Cardiac septum (tissue), 1 donor: Measurements from ENCODE around the gene NDUFA3. TPM values are rescaled to one million over a fixed set of nuclear protein-coding genes. Genes with fewer than 3 reads are reported as not detected.

Source experiments
- DNase-seq: peaks from one replicate; pipeline ENCODE4 v3.0.0-alpha.2; 2020; ENCODE audit warnings: low spot score
- intact Hi-C: fragments of 100-400 bp; cut with DNase I; formaldehyde crosslinking; loops from one replicate; pipeline ENCODE4 v1.14.0; 2022
- total RNA-seq: library from RNA; stranded (reverse); fragmentation: NEBNext Ultra II Directional; extraction: Animal tissue kit (Norgen Biotek cat#: 25700); gene quantifications from one replicate; pipeline ENCODE4 v1.2.1, GENCODE V29; 2021
- donor health status: DM: no; HTN: no; CAD: no.

NDUFA3 gene
- total RNA-seq, 1 donor from 2014 or later = 283 TPM

DNA sequence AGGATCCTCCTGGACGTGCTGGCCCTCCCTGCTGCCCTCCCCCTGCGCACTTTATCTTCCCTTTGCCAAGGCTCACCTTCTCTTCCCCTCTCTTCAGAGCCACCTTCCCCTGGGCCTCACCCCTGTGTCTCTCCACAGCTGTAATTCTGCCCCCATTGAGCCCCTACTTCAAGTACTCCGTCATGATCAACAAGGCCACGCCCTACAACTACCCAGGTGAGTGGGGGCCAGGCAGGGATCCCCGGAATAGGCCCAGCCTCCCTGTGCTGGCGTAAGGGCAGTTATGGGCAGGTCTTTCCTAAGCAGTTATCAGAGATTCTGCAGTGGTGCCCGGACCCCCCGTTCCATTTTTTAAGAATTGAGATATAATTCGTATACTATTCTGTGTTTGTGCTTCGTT, 3.1 kb downstream of the NDUFA3 start:
- DNase-seq = no peak
- intact Hi-C loops = no loop called here

DNA sequence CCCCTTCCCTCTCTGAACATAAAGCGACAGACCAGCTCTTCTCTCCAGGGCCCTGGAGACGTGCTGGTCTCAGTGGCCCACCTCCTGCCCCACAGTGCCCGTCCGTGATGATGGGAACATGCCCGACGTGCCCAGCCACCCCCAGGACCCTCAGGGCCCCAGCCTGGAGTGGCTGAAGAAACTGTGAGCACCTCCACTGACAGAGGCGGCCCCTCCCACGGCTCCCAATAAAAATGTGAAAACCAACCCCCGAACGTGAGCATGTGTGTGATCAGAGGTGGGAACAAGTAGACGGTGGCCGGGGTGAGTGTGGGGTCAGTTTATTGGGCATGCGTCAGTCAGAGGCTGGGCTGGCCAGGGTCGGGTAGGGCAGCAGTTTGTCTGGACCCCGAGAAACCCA, 4.1 kb downstream of the NDUFA3 start:
- DNase-seq = peak; percentile 53
- intact Hi-C loops = no loop called here

DNA sequence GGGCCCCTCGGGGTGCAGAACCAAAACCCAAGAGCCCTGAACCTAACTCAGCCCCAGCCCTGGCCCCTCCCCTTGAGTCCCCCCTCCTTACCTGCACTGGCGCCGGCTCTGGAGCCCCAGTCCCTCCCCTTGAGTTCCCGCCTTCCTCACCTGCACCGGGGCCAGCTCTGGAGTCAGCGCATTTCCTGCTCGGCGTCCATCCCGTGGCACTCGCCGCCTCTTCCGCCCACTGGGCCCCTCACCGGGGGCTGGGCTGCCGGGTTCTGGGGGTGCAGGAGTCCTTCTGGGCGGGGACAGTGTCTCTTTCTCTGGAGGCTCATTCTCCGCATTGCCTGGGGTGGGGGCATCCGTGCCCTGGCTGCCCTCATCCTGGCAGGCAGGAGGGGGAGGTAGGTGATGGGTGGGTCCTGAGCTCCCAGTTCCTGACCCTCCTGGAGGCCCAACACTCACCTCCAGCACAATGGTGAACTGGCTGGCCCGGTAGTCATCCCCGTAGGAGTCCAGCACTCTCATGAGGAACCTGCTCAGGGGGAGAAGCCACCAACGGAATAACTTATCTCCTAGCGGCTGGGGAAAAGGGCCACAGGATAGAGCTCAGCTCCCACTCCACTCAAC, 5.3 kb downstream of the NDUFA3 start:
- DNase-seq = no peak
- intact Hi-C loops = no loop called here

DNA sequence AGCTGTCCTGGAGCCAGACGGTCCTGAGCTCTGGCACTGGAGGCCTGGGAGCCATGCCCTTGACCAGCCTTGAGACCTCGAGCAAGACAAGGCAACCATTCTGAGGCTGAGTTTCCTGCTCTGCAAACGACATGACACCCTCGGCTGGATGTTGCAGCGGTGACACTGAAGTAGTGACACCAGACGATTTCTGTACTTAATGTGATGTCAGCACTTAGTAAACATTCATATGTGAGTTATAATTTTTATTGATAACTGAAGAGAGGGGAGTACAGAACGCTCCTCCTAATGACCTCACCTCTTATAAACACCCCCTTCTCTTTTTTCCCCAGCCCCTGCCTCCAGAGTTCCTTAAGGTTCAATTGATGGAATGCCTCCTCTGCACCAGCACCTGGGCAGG, 5.8 kb downstream of the NDUFA3 start:
- no peak for DNase-seq
- intact Hi-C loops = no loop called here

DNA sequence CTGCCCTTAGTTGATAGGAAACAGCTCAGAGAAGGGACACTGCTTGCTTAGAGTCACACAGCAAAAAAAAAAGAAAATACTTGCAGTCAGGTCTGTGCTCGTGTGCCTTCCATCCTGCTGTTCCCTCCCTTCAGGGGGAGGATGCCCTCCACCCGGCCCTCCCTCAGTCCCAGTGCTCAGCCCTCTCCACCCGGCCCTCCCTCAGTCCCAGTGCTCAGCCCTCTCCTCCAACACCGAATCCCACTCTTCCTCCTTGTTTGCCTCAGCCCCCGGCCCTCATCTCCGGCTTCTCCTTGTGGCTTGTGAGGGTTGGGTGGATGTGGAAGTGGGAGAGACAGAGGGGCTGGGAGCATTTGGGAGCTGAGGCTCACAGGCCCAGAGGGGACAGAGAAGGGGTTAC, 7.0 kb downstream of the NDUFA3 start:
- DNase-seq = no peak
- intact Hi-C loops = no loop called here

DNA sequence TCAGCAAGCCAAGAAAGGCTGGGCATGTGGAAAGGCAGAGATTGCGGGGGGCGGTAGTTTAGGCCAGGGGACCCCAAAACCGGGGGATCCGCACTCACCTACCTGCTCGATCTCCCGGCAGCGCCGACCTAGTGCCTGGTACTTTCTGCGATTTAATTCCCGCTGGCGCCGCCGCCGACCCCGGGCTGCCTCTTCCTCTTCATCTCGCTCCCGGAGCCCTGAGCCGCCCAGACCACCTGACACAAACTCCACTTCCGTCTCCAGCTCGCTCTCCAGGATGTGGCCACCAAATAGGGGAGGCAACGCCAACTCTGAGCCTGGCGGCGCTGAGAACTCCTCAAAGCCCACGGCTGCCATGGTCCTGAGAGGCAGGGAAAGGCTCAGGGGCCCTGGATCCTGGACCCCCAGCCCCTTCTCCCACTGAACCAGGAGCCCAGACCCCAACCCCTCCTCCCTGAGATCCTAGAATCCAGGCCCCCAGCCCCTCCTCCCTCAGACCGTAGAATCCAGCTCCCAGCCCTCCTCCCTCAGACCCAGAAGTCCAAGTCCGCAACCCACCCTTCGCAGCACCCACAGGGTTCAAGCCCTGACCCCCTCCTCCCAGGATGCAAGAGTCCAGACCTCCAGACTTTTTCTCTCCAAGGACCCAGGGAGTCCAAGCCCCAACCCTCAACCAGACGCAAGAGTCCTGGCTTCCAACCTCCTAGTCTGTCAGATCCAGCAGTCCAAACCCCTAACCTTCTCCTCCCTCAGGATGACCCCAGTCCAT, 11.9 kb downstream of the NDUFA3 start:
- DNase-seq = peak; percentile 80
- intact Hi-C loops = loop anchor here (1.0 kb wide), 2 partner anchors 12 to 23 kb away; partner anchors contain the start of genes CNOT3 and NDUFA3

DNA sequence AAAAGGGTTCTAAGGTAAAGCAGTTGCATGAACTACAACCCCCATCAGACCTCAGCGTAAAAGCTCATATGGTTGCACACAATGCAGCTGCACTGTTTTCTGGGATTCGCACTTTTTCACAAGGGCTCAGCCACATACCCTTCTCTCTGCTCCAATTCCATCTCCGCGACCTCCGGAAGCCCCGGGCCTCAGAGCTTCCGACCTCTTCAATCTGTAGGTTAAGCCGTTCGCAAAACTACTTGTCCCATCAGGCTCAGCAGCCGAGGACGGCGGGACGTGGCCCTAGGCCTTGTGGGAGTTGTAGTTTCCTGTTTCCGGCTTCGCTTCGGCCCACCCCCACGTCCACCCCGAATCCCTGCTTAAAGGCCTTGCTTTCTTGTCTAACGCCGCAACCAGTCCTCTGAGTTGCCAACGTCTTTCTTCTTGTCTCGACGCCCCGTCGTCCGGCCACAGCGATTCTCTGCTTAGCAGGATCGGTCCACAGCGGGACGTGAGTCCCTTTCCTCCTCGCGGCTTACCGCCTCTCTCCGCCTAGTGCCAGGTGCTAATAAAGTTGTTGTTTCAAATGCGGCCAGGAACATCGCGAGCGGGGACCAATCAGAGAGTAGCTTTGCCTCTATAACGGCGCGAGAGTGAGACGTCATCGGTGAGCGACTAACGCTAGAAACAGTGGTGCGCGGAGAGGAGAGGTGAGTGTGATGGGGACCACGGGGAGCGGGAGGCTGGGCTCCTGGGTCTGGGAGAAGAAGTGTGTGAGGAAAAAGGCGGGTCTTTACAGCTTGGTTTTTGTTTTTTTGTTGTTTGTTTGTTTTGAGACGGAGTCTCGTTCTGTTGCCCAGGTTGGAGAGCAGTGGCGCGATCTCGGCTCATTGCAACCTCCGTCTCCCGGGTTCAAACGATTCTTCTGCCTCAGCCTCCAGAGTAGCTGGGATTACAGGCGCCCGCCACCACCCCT, 12.7 kb downstream of the NDUFA3 start, which contains the start of the genes PRPF31 and TFPT:
Gene PRPF31 (plus strand): TSS at position 646 of the 955 bp plus-strand sequence. CDS start 2,525 bp downstream, outside the sequence.
Gene TFPT (minus strand): TSS at position 549 of the 955 bp plus-strand sequence. CDS start 388 bp downstream, at position 161.
- intact Hi-C loops = loop anchor here (1.0 kb wide), 2 partner anchors 13 to 22 kb away; partner anchors contain the start of genes CNOT3 and NDUFA3
- peak; percentile 97 for DNase-seq

DNA sequence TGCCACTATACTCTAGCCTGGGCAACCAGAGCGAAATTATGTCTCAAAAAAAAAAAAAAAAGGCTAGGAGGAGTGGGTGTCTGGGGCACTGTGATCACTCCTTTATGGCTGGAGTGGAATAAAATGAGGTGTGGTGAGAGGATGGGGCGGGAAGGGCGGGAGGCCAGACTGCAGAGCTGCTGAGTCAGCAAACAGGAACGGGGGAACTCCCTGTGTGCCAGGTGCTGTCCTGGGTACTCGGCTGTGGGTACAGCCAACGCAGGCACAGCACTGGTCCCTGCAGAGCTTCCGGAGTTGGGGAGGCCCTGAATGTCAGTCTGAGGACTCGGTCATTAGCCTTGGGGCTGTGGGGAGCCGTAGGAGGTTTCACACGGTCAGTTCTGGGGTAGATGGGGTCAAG, 18.6 kb downstream of the NDUFA3 start:
- DNase-seq = no peak
- intact Hi-C loops = no loop called here

DNA sequence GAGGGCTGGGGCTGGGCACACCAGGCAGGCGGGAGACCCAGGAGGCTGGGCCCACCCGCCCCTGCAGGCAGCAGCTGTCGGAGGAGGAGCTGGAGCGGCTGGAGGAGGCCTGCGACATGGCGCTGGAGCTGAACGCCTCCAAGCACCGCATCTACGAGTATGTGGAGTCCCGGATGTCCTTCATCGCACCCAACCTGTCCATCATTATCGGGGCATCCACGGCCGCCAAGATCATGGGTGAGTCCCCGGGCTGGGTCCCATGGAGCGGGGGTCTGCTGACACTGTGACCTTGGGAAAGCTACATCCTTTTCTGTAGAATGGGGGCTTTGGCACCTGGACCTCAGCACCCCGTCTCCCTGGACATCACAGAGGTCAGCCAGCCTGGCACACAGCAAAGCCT, 21.0 kb downstream of the NDUFA3 start:
- no peak for DNase-seq
- intact Hi-C loops = no loop called here

DNA sequence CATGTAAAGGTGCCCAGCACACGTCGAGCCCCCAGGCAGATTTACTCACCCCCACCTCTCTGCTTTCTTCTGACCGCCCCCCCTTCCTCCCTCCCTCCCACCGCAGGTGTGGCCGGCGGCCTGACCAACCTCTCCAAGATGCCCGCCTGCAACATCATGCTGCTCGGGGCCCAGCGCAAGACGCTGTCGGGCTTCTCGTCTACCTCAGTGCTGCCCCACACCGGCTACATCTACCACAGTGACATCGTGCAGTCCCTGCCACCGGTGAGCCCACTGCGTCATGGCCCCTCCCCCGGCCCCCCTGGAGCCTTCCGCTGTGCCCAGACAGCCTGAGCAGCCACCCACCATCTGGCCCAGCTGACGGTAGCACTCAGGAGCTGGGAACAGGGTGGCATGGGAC, 21.7 kb downstream of the NDUFA3 start:
- DNase-seq = no peak
- intact Hi-C loops = no loop called here

DNA sequence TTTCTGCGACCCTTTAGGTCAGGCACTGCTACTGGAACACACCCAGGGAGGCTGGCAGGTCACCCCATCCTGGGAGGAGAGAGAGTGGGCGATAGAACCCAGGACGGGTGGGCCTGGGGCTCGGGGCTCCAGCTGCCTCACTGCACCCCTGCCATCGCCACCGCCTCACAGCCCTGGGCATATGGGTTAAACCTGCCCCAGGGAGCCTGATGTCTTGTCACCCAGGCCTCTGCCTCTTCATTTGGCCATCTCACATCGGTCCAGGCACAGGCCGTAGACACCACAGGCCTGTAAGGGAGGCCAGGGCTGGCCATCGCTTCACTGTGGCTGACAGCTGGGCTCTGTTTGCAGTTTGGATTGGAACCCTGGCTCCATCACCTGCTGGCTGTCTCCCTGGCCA, 23.1 kb downstream of the NDUFA3 start:
- no peak for DNase-seq
- intact Hi-C loops = no loop called here

DNA sequence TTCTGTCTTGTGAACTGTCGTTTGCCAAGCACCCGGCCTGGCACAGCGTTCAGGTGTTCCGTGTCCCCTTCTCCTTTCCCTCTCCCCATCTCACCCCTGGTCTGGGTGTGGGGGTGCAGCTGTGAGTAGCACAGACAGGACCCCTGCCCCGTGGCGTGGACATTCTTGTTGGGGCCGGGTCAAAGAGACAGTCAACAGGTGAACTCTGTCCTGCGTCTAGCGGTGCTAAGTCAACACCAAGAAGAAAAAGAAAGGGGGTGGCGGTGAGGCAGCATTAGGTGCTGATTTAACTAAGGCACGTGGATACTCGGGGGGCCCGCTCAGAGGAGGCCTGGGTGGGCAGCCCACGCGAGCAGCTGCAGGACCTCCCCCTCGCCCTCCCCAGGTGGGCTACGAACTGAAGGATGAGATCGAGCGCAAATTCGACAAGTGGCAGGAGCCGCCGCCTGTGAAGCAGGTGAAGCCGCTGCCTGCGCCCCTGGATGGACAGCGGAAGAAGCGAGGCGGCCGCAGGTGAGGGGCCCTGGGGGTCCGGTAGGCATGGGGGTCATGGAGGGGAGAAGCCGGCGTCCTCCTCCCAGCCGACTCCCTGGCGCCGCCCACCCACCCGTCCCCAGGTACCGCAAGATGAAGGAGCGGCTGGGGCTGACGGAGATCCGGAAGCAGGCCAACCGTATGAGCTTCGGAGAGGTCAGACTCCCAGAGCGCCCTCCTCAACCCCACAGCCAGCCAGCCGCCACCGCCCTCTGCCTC, 25.2 kb downstream of the NDUFA3 start:
- intact Hi-C loops = no loop called here
- DNase-seq = no peak

DNA sequence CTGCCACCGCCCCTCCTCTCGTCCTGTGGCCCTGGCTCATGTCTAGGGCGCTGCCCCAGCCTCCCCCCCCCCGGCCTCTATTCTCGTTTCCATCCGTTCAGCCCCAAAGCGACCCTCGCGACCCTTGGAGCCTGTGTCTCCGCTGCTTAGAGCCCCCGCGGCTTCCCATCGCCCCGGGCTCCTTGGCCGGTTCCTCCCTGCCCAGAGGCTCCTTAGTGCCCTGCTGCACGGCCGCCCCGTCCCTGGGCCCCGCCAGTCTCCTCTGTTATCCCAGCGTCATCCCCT, 25.7 kb downstream of the NDUFA3 start:
- intact Hi-C loops = no loop called here
- no peak for DNase-seq

DNA sequence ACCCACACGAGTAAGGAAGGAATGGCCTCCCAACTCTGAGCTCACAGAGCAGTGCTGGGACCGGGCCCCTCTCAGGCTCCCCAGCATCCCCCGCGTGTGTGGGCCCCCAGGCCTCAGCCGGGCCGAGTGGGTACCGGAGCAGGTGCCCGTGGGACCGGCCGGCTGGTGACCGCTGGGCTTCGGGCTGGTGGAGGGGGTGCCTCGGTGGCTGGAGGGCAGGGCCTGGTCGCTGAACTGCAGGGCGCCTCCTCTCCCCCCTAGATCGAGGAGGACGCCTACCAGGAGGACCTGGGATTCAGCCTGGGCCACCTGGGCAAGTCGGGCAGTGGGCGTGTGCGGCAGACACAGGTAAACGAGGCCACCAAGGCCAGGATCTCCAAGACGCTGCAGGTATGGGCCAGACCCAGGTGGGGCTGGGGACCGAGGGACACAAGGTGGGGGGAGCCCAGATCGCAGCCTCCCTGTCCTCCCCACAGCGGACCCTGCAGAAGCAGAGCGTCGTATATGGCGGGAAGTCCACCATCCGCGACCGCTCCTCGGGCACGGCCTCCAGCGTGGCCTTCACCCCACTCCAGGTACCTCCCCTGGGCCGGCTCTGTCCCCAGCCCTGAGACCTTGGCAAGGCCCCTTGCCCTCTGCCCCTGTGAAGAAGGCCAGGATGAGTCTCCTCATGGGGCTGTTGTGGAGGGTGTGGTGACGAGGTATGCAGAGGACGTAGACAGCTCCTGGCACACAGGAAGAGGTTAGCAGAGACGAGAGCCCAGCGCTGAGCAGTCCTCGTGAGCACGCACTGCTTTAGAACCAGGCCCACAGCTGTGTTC, 26.4 kb downstream of the NDUFA3 start:
- intact Hi-C loops = no loop called here

DNA sequence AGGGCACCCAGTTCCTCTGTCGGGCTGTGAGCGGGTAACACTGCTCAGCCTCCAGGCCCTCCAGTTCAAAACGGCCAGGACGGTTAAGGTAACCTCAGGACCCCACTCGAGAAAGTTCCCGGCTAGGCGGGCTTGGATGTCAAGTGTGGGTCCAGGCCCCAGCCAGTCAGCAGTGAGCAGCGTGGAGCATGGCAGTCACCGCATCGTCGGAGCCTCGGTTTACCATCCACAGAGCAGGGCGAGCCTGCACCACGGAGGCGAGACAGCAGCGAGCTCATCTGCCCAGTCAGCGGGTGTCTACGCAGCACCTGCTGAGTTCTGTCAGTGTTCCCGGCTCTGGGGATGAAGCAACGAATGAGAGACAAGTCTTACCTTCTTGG, 27.0 kb downstream of the NDUFA3 start:
- DNase-seq = no peak
- intact Hi-C loops = no loop called here

More for the DNA sequence above, 26.4 kb downstream of the NDUFA3 start:
- DNase-seq = no peak

DNA sequence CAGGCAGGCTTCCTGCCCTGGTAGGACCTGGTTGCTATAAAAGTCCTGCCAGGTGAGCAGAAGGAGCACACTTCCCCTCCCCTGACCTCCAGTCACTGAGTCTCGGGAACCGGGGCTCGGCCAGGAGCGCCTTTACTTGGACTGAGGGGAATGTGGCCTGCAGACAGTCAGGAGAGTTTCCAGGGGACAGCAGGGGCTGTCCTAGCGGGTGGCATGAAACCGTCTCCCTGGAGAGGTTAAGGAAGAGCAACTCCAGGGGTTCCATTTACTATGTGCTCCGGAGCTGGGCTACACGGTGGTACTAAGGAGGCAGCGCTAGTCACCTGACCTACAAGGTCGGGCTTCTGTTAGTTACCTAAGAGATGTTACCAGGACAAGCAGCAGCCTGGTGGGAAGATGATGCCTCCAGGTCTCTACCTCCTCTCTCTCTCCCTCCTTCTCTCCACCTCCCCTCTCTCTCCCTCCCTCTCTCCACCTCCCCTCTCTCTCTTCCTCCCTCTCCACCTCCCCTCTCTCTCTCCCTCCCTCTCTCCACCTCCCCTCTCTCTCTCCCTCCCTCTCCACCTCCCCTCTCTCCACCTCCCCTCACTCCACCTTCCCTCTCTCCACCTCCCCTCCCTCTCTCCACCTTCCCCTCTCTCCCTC, 30.8 kb downstream of the NDUFA3 start:
- DNase-seq = no peak
- intact Hi-C loops = no loop called here

DNA sequence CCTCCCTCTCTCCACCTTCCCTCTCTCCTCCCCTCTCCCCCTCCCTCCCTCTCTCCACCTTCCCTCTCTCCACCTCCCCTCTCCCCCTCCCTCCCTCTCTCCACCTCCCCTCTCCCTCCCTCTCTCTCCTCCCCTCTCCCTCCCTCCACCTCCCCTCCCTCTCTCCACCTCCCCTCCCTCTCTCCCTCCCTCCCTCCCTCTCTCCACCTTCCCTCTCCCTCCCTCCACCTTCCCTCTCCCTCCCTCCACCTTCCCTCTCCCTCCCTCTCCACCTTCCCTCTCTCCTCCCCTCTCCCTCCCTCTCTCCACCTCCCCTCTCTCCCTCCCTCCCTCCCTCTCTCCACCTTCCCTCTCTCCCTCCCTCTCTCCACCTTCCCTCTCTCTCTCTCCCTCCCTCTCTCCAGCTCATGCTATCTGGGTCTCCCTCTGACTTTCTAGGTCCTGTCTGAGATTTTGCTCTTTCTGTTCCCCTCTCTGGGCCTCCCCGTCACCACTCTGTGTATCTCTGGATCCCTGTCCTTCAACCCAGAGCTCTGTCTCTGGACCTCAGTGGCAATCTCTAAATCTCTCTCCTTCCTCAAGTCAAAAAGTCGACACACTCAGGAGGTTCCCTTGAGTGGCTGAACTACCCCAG, 31.4 kb downstream of the NDUFA3 start:
- no peak for DNase-seq
- intact Hi-C loops = no loop called here
